H1 (cell line): ENCODE measurements around the gene GRIP1. TPM values are rescaled to one million over a fixed set of nuclear protein-coding genes. Genes with fewer than 3 reads are reported as not detected.

Experiments used
- CTCF ChIA-PET: fragments of 300-600 bp; sonication (Branson Sonifier 250); formaldehyde crosslinking; loops from one replicate; lab custom pipeline; 2021; ENCODE audit not compliant: partially characterized antibody; lab: Charles Lee
- POLR2A ChIA-PET: fragments of 300-600 bp; sonication (Branson Sonifier 250); formaldehyde crosslinking; loops from one replicate; lab custom pipeline; 2021; ENCODE audit warnings: inconsistent platforms; ENCODE audit not compliant: partially characterized antibody; lab: Charles Lee
- DNase-seq, 2 experiments: peaks; one replicate each; pipeline versions ENCODE4 v3.0.0 to v3.0.0-alpha.2; 2010 to 2022; ENCODE audit warnings: low spot score in 2 of 2, low read depth in 1 of 2, mixed read lengths in 1 of 2
- FAIRE-seq: peaks from 2 replicates; lab custom pipeline; 2011; peaks lifted over from hg19 to GRCh38; lab: Jason Lieb, UNC
- H2AFZ ChIP-seq: 2 replicates; pipeline ENCODE4 v1.8.1; 2012; ENCODE audit warnings: low read length, inconsistent platforms
- H2AK5ac ChIP-seq: 2 replicates; pipeline ENCODE4 v1.6.1; 2013; ENCODE audit warnings: low read depth, low read length
- H2BK120ac ChIP-seq: replicated peaks from 2 replicates; pipeline ENCODE3; 2013; ENCODE audit warnings: low read depth, low read length, inconsistent platforms
- H2BK12ac ChIP-seq: 2 replicates; pipeline ENCODE4 v1.6.1; 2013; ENCODE audit warnings: low read depth, low read length
- H2BK15ac ChIP-seq: 2 replicates; pipeline ENCODE4 v1.6.1; 2013; ENCODE audit warnings: low read length
- H2BK20ac ChIP-seq: 2 replicates; pipeline ENCODE4 v1.6.1; 2013; ENCODE audit warnings: low read length
- H2BK5ac ChIP-seq: 2 replicates; pipeline ENCODE4 v1.6.1; 2013; ENCODE audit warnings: low read depth, low read length
- H3K14ac ChIP-seq: 2 replicates; pipeline ENCODE4 v1.6.1; 2013; ENCODE audit warnings: inconsistent platforms; ENCODE audit not compliant: insufficient read length
- H3K18ac ChIP-seq: 2 replicates; pipeline ENCODE4 v1.6.1; 2013; ENCODE audit warnings: low read length; ENCODE audit errors: extremely low read depth
- H3K23ac ChIP-seq: 2 replicates; pipeline ENCODE4 v1.6.1; 2013; ENCODE audit warnings: inconsistent platforms; ENCODE audit not compliant: insufficient read length
- H3K23me2 ChIP-seq: 2 replicates; pipeline ENCODE4 v1.6.1; 2013; ENCODE audit warnings: low read depth, low read length
- H3K27ac ChIP-seq: 2 replicates; pipeline ENCODE4 v1.6.1; 2011; ENCODE audit warnings: low read depth, low read length, inconsistent platforms
- H3K27me3 ChIP-seq, 4 experiments: replicated peaks in 1 of 4; 1 replicate in 1 of 4; 2 replicates in 3 of 4; pipeline versions ENCODE4 v1.6.1 to v1.8.1; 2011 to 2013; ENCODE audit warnings: low read length in 3 of 4, mild to moderate bottlenecking in 3 of 4, inconsistent platforms in 2 of 4, mixed read lengths in 2 of 4, moderate library complexity in 1 of 4; ENCODE audit not compliant: control insufficient read depth in 3 of 4, insufficient read depth in 3 of 4; ENCODE audit errors: extremely low read depth in 1 of 4
- H3K36me3 ChIP-seq, 4 experiments: 2 replicates each; pipeline versions ENCODE4 v1.6.1 to v1.8.1; 2011 to 2013; ENCODE audit warnings: mild to moderate bottlenecking in 4 of 4, low read length in 3 of 4, moderate library complexity in 2 of 4, control low read depth in 1 of 4, inconsistent platforms in 1 of 4; ENCODE audit not compliant: insufficient read depth in 4 of 4, control insufficient read depth in 2 of 4
- H3K4ac ChIP-seq: replicated peaks from 2 replicates; pipeline ENCODE3; 2013; ENCODE audit warnings: low read length, low read depth, mixed read lengths, inconsistent platforms; ENCODE audit not compliant: insufficient read length
- H3K4me1 ChIP-seq, 4 experiments: replicated peaks in 1 of 4; 1 replicate in 1 of 4; 2 replicates in 3 of 4; pipeline versions ENCODE4 v1.6.1 to v1.8.1; 2011 to 2013; ENCODE audit warnings: low read length in 3 of 4, inconsistent platforms in 2 of 4, mixed read lengths in 1 of 4; ENCODE audit not compliant: insufficient read depth in 4 of 4, control insufficient read depth in 3 of 4
- H3K4me2 ChIP-seq, 2 experiments: 2 replicates each; pipeline versions ENCODE4 v1.6.1 to v1.8.1; 2011 to 2013; ENCODE audit warnings: low read depth in 2 of 2, low read length in 2 of 2, control low read depth in 1 of 2, inconsistent platforms in 1 of 2, mild to moderate bottlenecking in 1 of 2; ENCODE audit not compliant: insufficient read depth in 1 of 2
- H3K4me3 ChIP-seq, 4 experiments: fragments of 200-600, 300-600 bp in 1 of 4; sonication (generic), shearing (Covaris generic), sonication (Bioruptor Twin) in 1 of 4; 2 replicates each; pipeline versions ENCODE4 v1.5.1 to v1.8.1; 2011 to 2016; ENCODE audit warnings: low read length in 4 of 4, low read depth in 3 of 4, control low read depth in 2 of 4, inconsistent platforms in 2 of 4, mild to moderate bottlenecking in 2 of 4, mixed read lengths in 1 of 4, moderate library complexity in 1 of 4; ENCODE audit not compliant: insufficient read depth in 2 of 4; ENCODE audit errors: extremely low read depth in 1 of 4
- H3K56ac ChIP-seq: replicated peaks from 2 replicates; pipeline ENCODE3; 2013; ENCODE audit warnings: low read depth, mild to moderate bottlenecking, mixed read lengths, low read length, inconsistent platforms; ENCODE audit not compliant: insufficient read length
- H3K79me1 ChIP-seq: 2 replicates; pipeline ENCODE4 v1.6.1; 2013; ENCODE audit warnings: low read depth, low read length, control low read depth
- H3K79me2 ChIP-seq, 2 experiments: 2 replicates each; pipeline versions ENCODE4 v1.6.1 to v1.8.1; 2012 to 2013; ENCODE audit warnings: low read length in 2 of 2, mild to moderate bottlenecking in 2 of 2, inconsistent platforms in 1 of 2; ENCODE audit not compliant: insufficient read depth in 2 of 2, control insufficient read depth in 1 of 2
- H3K9ac ChIP-seq, 4 experiments: replicated peaks in 1 of 4; 1 replicate in 1 of 4; 2 replicates in 3 of 4; pipeline versions ENCODE4 v1.6.1 to v1.8.1; 2011 to 2013; ENCODE audit warnings: low read depth in 3 of 4, low read length in 3 of 4, control low read depth in 2 of 4, mild to moderate bottlenecking in 2 of 4, moderate library complexity in 2 of 4, inconsistent platforms in 1 of 4; ENCODE audit errors: extremely low read depth in 1 of 4
- H3K9me3 ChIP-seq, 2 experiments: 2 replicates each; pipeline versions ENCODE4 v1.6.1 to v1.8.1; 2012 to 2013; ENCODE audit warnings: mild to moderate bottlenecking in 2 of 2, moderate library complexity in 2 of 2, control low read depth in 1 of 2, inconsistent platforms in 1 of 2, low read depth in 1 of 2, low read length in 1 of 2, mixed read lengths in 1 of 2; ENCODE audit not compliant: insufficient read depth in 2 of 2
- H4K20me1 ChIP-seq, 2 experiments: replicated peaks in 1 of 2; 2 replicates each; pipeline versions ENCODE3 to v1.8.1; 2011 to 2013; ENCODE audit warnings: inconsistent platforms in 2 of 2, low read length in 2 of 2, mild to moderate bottlenecking in 1 of 2; ENCODE audit not compliant: insufficient read depth in 2 of 2, control insufficient read depth in 1 of 2
- H4K5ac ChIP-seq: 2 replicates; pipeline ENCODE4 v1.6.1; 2013; ENCODE audit warnings: low read length, low read depth, mixed read lengths, inconsistent platforms; ENCODE audit not compliant: insufficient read length
- H4K8ac ChIP-seq: 2 replicates; pipeline ENCODE4 v1.8.0; 2013; ENCODE audit warnings: mild to moderate bottlenecking, moderate library complexity, low read length, inconsistent platforms; ENCODE audit not compliant: insufficient read depth; ENCODE audit errors: extremely low read depth
- H4K91ac ChIP-seq: replicated peaks from 2 replicates; pipeline ENCODE3; 2013; ENCODE audit warnings: low read length, mixed read lengths, inconsistent platforms; ENCODE audit not compliant: insufficient read length
- CBX8 ChIP-seq: fragments of 300-800, 300-1000 bp; sonication (generic); IDR thresholded peaks from 2 replicates; pipeline ENCODE4 v1.7.1; 2016; ENCODE audit warnings: low read depth, low read length, borderline replicate concordance
- CEBPB ChIP-seq: IDR thresholded peaks from 2 replicates; pipeline ENCODE4 v1.6.1; 2012; ENCODE audit warnings: low read depth, low read length
- CREB1 ChIP-seq: IDR thresholded peaks from 2 replicates; pipeline ENCODE4 v1.6.1; 2012; ENCODE audit warnings: inconsistent platforms
- GTF2F1 ChIP-seq: IDR thresholded peaks from 2 replicates; pipeline ENCODE4 v1.6.1; 2012; ENCODE audit warnings: low read depth, low read length, improper control_type of control experiment, borderline replicate concordance
- HDAC6 ChIP-seq: IDR thresholded peaks from one replicate; pipeline ENCODE4 v1.7.1; 2012; ENCODE audit warnings: low read depth, mild to moderate bottlenecking, inconsistent platforms, low read length, moderate library complexity
- KDM5A ChIP-seq: fragments of 200-600 bp; IDR thresholded peaks from 2 replicates; pipeline ENCODE4 v1.7.1; 2012; ENCODE audit warnings: mild to moderate bottlenecking, low read length, inconsistent platforms, mixed read lengths
- MAFK ChIP-seq: IDR thresholded peaks from 2 replicates; pipeline ENCODE4 v1.6.1; 2012; ENCODE audit warnings: low read depth, mild to moderate bottlenecking, improper control_type of control experiment, low read length
- NANOG ChIP-seq: IDR thresholded peaks from 2 replicates; pipeline ENCODE4 v1.6.1; 2011; ENCODE audit warnings: low read length, low read depth, mild to moderate bottlenecking, inconsistent platforms; ENCODE audit not compliant: insufficient read depth, poor library complexity, severe bottlenecking
- PHF8 ChIP-seq: fragments of 200-600 bp; sonication (generic); conservative IDR thresholded peaks from 2 replicates; pipeline ENCODE4 v1.7.1; 2012; ENCODE audit warnings: low read depth, mild to moderate bottlenecking, inconsistent platforms, low read length, moderate library complexity
- RBBP5 ChIP-seq: IDR thresholded peaks from 2 replicates; pipeline ENCODE4 v1.7.1; 2012; ENCODE audit warnings: low read depth, mild to moderate bottlenecking, inconsistent platforms, low read length, moderate library complexity, borderline replicate concordance
- SRF ChIP-seq: IDR thresholded peaks from 2 replicates; pipeline ENCODE4 v1.6.1; 2011; ENCODE audit warnings: mild to moderate bottlenecking, low read depth, low read length, moderate library complexity
- TAF1 ChIP-seq: IDR thresholded peaks from 2 replicates; pipeline ENCODE4 v1.6.1; 2011; ENCODE audit warnings: mild to moderate bottlenecking, low read depth, low read length
- WGBS, 2 experiments: shearing (Covaris generic) in 1 of 2; methylation state at CpG; one replicate each; pipeline versions ENCODE4 v1.1.6 to v1.1.7; 2013 to 2015; ENCODE audit warnings: low lambda C conversion rate in 2 of 2, mixed read lengths in 2 of 2, inconsistent platforms in 1 of 2, low coverage in 1 of 2, missing lambda C conversion rate in 1 of 2; ENCODE audit not compliant: insufficient replicate concordance in 2 of 2, insufficient coverage in 1 of 2, insufficient read length in 1 of 2; ENCODE audit errors: extremely low coverage in 1 of 2, missing lambda C conversion rate in 1 of 2; 5-methylcytosine and 5-hydroxymethylcytosine counted together
- polyA plus RNA-seq, 7 experiments: library from polyadenylated mRNA; depleted of rRNA in 3 of 7; stranded (reverse) in 5 of 7; unstranded in 2 of 7; fragments of >200 nt in 5 of 7; fragments of 200-250 nt in 2 of 7; gene quantifications; 1 replicate in 5 of 7; 2 replicates in 1 of 7; 4 replicates in 1 of 7; pipeline versions ENCODE4 v1.2.1 to v1.2.3, GENCODE V29; 2011 to 2013; ENCODE audit warnings: missing spikeins in 2 of 7, mixed read lengths in 2 of 7
- total RNA-seq: library from RNA; stranded (reverse); fragmentation: NEBNext Ultra II Directional; extraction: Animal tissue kit (Norgen Biotek cat#: 25700); gene quantifications from 2 replicates; pipeline ENCODE4 v1.2.1, GENCODE V29; 2021
- TF ChIP-seq, protein P1 (sequence below), 3 experiments: IDR thresholded peaks; 1 replicate in 2 of 3; 2 replicates in 1 of 3; pipeline versions ENCODE4 v1.5.1 to v1.6.1; 2011; ENCODE audit warnings: low read length in 3 of 3, mild to moderate bottlenecking in 3 of 3, inconsistent platforms in 2 of 3, low read depth in 1 of 3, moderate library complexity in 1 of 3; ENCODE audit not compliant: insufficient read depth in 1 of 3; ENCODE audit errors: control extremely low read depth in 1 of 3

GRIP1 gene
- total and polyA plus RNA-seq, 2 of the 8 experiments (the other 6 are each of a cell fraction or from before 2014, with no cell fraction given), result 4.5 to 27.3 TPM

- H3K9ac ChIP-seq, result no peak overlapping the region
- H2BK12ac ChIP-seq, result no peak overlapping the region
- no peak overlapping the region for H3K23ac ChIP-seq
- FAIRE-seq, result no peak
- H3K79me2 ChIP-seq, result no peaks in the 10 kb centered on the region
- H3K14ac ChIP-seq, result no peak overlapping the region
- no peak overlapping the region for H3K4me2 ChIP-seq
- no peaks in the 10 kb centered on the region for H4K20me1 ChIP-seq
- WGBS, 2 experiments, result 100% methylated on average over 1 of the region's 1 CpG; no CpG with 5 or more reads in 1 of the 2 experiments
- H3K9me3 ChIP-seq, result no peaks in the 10 kb centered on the region
- H2AFZ ChIP-seq, result no peak overlapping the region
- no peak overlapping the region for H2BK5ac ChIP-seq
- H3K79me1 ChIP-seq, result no peaks in the 10 kb centered on the region
- no peak overlapping the region for H4K8ac ChIP-seq
- no peak overlapping the region for H3K56ac ChIP-seq
- H3K18ac ChIP-seq, result no peak overlapping the region
- H3K27ac ChIP-seq, result no peak overlapping the region
- ChIA-PET POLR2A (no interaction called here), CTCF (interaction anchor here (1.0 kb wide), 1 partner anchor 32 kb away, joined by 3 read pairs; no protein-coding TSS in a partner anchor)
- H2BK120ac ChIP-seq, result no peak overlapping the region
- no peak overlapping the region for H4K91ac ChIP-seq
- H3K4ac ChIP-seq, result no peak overlapping the region
- H3K4me1 ChIP-seq, result 0 out of 7 replicates have a peak, but pooled peaks cover 0 to 2% (median 0%) of the 10 kb centered on the region in 4 experiments
- H2BK15ac ChIP-seq, result no peak overlapping the region
- no peak overlapping the region for H2AK5ac ChIP-seq
- H3K4me3 ChIP-seq, result no peak overlapping the region
- no peak overlapping the region for H2BK20ac ChIP-seq
- no peaks in the 10 kb centered on the region for H3K36me3 ChIP-seq
- H3K23me2 ChIP-seq, result no peaks in the 10 kb centered on the region
- no peak overlapping the region for H4K5ac ChIP-seq
- no peak for DNase-seq
- no peaks in the 10 kb centered on the region for H3K27me3 ChIP-seq
- TF ChIP-seq HDAC6 (no peak), NANOG (no peak), CREB1 (no peak), RBBP5 (no peak), CEBPB (no peak), KDM5A (no peak), MAFK (no peak), SRF (no peak), PHF8 (no peak), TAF1 (no peak), CBX8 (no peak), GTF2F1 (no peak)
- TF ChIP-seq, protein P1, sequence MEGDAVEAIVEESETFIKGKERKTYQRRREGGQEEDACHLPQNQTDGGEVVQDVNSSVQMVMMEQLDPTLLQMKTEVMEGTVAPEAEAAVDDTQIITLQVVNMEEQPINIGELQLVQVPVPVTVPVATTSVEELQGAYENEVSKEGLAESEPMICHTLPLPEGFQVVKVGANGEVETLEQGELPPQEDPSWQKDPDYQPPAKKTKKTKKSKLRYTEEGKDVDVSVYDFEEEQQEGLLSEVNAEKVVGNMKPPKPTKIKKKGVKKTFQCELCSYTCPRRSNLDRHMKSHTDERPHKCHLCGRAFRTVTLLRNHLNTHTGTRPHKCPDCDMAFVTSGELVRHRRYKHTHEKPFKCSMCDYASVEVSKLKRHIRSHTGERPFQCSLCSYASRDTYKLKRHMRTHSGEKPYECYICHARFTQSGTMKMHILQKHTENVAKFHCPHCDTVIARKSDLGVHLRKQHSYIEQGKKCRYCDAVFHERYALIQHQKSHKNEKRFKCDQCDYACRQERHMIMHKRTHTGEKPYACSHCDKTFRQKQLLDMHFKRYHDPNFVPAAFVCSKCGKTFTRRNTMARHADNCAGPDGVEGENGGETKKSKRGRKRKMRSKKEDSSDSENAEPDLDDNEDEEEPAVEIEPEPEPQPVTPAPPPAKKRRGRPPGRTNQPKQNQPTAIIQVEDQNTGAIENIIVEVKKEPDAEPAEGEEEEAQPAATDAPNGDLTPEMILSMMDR (IDR thresholded peaks at IDR 0.05; ENCODE audit: control extremely low read depth in 1 of 3, insufficient read depth in 1 of 3, low read depth in 1 of 3, low read length in 3 of 3), result no peak
Observed at GRCh38 chr12:66662729-66663128, 16.1 kb downstream of the GRIP1 start.
